Stimulated activated CD4-positive, alpha-beta T cell treated with anti-CD3 and anti-CD28 coated beads, Interleukin-4, amount 100 ng/mL, for 4 hours (primary cell): ENCODE measurements around the gene SLC2A13.
"Not testable (repeated sequence)": the region's sequence is repeated elsewhere in the genome, so short reads cannot be mapped to it uniquely, and the experiment has no call there.

Source experiments
- DNase-seq, 2 experiments: peaks; one replicate each; pipeline ENCODE4 v3.0.0-alpha.2; 2020

Gene SLC2A13

DNA sequence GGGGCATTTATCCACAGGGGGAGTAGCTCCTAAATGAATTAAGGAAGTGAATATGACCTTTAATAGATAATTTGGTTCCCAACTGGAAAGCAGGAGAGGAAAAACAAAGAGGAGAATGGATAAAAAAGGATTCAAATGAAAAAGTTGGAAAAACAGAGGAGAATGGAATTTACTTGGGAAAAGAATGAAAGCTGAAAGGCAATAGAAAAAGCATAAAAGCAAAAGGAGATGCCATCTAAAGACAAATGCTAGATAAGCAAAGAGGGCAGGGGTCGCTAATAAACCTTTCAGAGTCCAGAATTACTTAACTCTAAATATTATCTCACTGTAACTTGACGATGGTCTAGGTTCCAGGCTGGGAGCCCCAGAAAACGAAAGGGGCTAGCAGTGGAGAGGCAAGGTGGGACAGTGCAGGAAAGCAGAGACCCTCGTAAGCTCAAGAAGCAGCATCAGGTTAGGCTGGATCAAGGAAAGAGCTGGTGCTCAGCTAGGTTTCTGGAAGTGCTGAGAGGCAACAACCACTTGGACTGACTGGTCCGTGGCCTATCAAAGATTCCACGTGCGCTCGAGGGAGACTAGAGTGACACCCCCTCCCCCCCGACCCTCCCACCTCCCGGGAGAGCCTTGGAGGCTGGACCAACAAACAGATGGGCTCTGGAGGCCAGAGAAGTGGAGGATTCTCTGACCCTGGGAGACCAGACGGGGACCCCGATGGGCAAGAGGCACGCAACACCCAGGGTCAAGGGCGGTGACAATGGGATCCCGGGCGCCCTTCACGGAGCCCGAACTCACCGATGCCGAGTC, 1.2 kb downstream of the SLC2A13 start:
- no peak for DNase-seq

- no peak for DNase-seq
Observed at GRCh38 chr12:40103043-40103442, 2.8 kb downstream of the SLC2A13 start.

- DNase-seq, result no peak
Observed at GRCh38 chr12:40101747-40102146, 4.1 kb downstream of the SLC2A13 start.

- DNase-seq, result no peak
Observed at GRCh38 chr12:40099423-40099853, 6.4 kb downstream of the SLC2A13 start.

- DNase-seq, result no peak
Observed at GRCh38 chr12:40098406-40099145, 7.3 kb downstream of the SLC2A13 start.

DNA sequence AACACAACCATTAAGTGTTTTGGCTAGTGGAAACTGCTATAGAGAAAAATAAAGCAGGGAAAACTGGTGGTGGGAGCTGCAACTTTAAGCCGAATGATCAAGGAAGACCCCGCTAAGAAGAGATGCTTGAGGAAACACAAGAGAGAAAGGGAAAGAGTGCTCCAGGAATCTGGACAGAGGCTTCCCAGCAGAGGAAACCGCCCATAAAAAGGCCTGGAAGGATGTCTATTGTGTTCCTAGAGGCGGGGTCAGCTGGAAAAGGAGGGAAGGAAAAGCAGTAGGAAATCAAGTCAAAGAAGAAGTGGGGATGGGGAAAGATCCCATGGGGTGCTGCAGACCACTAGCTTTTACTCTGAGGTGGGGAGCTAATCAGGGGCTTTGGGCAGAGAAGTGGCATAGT, 12.4 kb downstream of the SLC2A13 start:
- DNase-seq, result no peak

- DNase-seq, result no peak
Observed at GRCh38 chr12:40086471-40086870, 19.4 kb downstream of the SLC2A13 start.

GRCh38 chr12:40078266-40078665, 27.6 kb downstream of the SLC2A13 start:
- DNase-seq, result no peak

DNA sequence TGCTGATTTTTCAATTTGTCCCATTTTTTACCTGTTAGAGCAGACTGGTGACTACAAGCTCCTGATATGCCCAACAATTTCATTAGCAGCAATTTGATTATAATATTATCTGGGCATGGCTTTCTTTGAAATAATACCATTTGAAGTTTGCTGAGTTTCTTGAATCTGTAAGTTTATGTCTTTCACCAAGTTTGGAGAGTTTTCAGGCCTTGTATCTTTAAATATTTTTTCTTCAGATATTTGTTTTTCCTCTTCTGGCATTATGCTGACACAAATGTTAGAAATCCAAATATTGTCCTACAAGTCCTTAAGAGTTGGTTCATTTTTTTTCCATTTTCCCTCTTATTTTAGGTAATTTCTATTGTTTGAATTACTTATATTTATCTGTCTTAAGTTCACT, 30.4 kb downstream of the SLC2A13 start:
- no peak for DNase-seq

GRCh38 chr12:40068416-40068815, 37.5 kb downstream of the SLC2A13 start:
- no peak for DNase-seq

DNA sequence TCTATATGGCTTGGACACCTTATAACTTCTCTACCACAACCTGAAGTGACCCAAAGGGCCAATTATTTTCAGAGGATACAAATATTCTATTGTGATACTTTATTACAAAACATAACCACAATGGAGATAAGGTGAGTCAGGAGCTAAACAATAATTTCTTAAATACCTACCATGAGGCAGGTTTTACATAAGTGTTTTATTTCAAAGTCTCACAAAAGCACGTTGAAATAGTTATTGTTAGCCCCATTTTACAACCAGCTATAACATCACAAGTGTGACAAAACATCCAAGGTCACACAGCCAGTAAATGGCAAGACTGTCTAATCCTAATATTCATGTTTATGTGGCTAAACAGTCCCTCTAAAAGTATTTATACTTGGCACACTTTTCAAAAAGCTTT, 40.2 kb downstream of the SLC2A13 start:
- DNase-seq, result no peak

GRCh38 chr12:40063414-40063813, 42.5 kb downstream of the SLC2A13 start:
- no peak for DNase-seq

- no peak for DNase-seq
Observed at GRCh38 chr12:40058721-40059190, 47.1 kb downstream of the SLC2A13 start.

DNA sequence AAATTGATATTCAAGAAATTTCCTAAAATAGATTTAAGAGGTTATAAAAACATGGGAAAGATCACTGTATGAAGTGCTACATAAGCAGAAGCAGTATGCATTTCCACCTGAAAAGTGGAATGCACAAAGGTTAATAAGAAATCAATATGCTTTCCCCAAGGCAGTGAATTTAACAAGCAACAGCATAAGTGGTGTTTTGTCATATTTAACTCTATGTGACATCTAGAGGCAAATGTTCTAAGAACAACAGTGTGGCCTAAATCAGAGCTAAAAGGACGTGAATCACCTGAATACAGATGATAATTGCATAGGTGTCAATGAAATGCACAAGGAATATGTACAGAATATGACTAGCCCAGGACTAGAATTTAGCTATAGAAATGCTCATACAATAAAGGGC, 49.5 kb downstream of the SLC2A13 start:
- DNase-seq, result no peak

GRCh38 chr12:40055776-40056175, 50.1 kb downstream of the SLC2A13 start:
- no peak for DNase-seq

DNA sequence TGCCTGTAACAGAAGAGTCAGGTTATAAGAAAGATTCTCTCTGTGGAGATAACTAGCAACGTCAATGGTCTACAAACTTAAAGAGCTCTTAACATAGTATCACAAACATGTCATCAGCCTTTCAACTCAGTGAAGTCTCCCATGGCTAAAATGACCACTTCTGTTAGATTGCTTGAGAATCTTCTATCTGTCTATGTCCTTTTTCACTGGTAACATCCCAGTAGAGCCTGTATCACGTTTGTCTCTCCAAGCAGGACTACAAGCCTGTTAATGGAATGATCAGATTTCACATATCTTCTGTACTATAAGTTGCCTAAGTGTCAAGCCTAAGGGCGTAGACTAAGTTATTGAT, 50.7 kb downstream of the SLC2A13 start:
- DNase-seq, result no peak

- no peak for DNase-seq
Observed at GRCh38 chr12:40054555-40055227, 51.2 kb downstream of the SLC2A13 start.

- DNase-seq, result no peak
Observed at GRCh38 chr12:40049268-40049667, 56.6 kb downstream of the SLC2A13 start.

DNA sequence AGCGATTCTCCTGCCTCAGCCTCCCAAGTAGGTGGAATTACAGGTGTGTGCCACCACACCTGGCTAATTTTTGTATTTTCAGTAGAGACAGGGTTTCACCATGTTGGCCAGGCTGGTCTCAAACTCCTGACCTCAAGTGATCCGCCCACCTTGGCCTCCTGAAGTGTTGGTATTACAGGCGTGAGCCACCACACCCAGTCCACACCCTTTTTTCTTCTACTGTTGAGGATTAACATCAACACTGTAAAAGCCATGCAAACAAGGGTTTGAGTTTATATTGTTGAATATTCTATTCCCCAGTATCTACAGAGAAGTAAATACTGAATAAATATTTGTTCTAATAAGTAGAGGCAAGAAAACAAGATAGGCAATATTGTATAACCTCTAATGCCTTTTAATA, 58.9 kb downstream of the SLC2A13 start:
- not testable (repeated sequence) for DNase-seq

DNA sequence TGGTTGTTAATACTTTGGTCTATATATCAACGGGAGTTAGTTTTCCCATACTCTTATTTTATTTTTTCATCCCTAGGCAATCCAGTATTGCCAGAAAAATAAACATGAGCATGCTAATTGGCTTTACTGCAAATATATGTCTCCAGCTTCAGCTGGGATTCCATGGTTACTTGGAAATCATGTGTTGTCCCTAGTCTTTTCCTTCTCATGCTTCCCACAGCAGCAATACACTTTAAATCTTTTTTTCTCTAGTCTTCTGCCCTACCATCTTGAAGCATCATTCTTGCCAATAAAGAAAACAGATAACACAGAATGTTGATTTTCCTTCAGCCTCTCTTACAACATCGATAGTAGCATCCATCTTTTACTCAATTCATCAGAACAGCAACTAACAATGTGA, 60.2 kb downstream of the SLC2A13 start:
- no peak for DNase-seq

- DNase-seq, result no peak
Observed at GRCh38 chr12:40044396-40044795, 61.5 kb downstream of the SLC2A13 start.

GRCh38 chr12:40039598-40039997, 66.3 kb downstream of the SLC2A13 start:
- no peak for DNase-seq

DNA sequence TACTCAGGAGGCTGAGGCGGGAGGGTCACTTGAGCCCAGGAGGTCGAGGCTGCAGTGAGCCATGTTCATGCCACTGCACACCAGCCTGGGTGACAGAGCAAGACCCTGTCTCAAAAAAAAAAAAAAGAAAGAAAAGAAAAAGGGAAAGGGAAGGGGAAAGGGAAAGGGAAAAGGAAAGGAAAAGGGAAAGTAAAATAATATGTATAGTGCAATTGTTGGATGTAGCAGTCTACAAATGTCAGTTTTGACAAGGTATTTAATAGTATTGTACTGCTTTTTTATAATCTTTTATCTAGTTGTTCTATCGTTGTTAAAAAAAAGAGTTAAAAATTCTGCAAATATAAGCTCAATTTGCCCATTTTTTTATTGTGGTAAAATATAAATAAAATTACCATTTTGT, 67.3 kb downstream of the SLC2A13 start:
- DNase-seq, result no peak

GRCh38 chr12:40034712-40035111, 71.2 kb downstream of the SLC2A13 start:
- DNase-seq, result no peak
